Fibroblast of lung (primary cell): ENCODE measurements around the gene EDNRA. TPM values are rescaled to one million over a fixed set of nuclear protein-coding genes. Genes with fewer than 3 reads are reported as not detected.

Experiments used
- DNase-seq, 2 donors: peaks; one replicate each; pipeline versions ENCODE4 v3.0.0 to v3.0.0-alpha.2; 2010; ENCODE audit warnings: low read depth in 2 of 2
- H2AFZ ChIP-seq: 2 replicates; pipeline ENCODE4 v1.5.1; 2012; ENCODE audit warnings: low read length, control low read depth, inconsistent platforms
- H3K27ac ChIP-seq: 2 replicates; pipeline ENCODE4 v1.5.1; 2011; ENCODE audit warnings: low read length, control low read depth; ENCODE audit not compliant: insufficient read depth
- H3K27me3 ChIP-seq: 2 replicates; pipeline ENCODE4 v1.5.1; 2011; ENCODE audit warnings: mild to moderate bottlenecking, low read length; ENCODE audit not compliant: control insufficient read depth, insufficient read depth
- H3K36me3 ChIP-seq: 2 replicates; pipeline ENCODE4 v1.5.1; 2011; ENCODE audit warnings: low read length; ENCODE audit not compliant: control insufficient read depth, insufficient read depth
- H3K4me1 ChIP-seq: 2 replicates; pipeline ENCODE4 v1.5.1; 2011; ENCODE audit warnings: low read length; ENCODE audit not compliant: control insufficient read depth, insufficient read depth; ENCODE audit errors: extremely low read depth
- H3K4me2 ChIP-seq: 2 replicates; pipeline ENCODE4 v1.5.1; 2011; ENCODE audit warnings: low read length, control low read depth; ENCODE audit not compliant: insufficient read depth; ENCODE audit errors: extremely low read depth
- H3K4me3 ChIP-seq, 4 experiments: fragments of 200-600 bp in 1 of 4; sonication (generic) in 1 of 4; replicated peaks in 1 of 4; 2 replicates each; pipeline ENCODE4 v1.5.1; 2011 to 2016; ENCODE audit warnings: low read length in 4 of 4, low read depth in 3 of 4, mild to moderate bottlenecking in 3 of 4, control low read depth in 2 of 4, inconsistent platforms in 1 of 4, mixed read lengths in 1 of 4; ENCODE audit not compliant: insufficient read depth in 1 of 4; ENCODE audit errors: control extremely low read depth in 1 of 4
- H3K79me2 ChIP-seq: 2 replicates; pipeline ENCODE4 v1.5.1; 2012; ENCODE audit warnings: mild to moderate bottlenecking, low read length, inconsistent platforms; ENCODE audit not compliant: control insufficient read depth, insufficient read depth
- H3K9ac ChIP-seq: 2 replicates; pipeline ENCODE4 v1.5.1; 2011; ENCODE audit warnings: mild to moderate bottlenecking, low read length, control low read depth; ENCODE audit not compliant: insufficient read depth
- H3K9me3 ChIP-seq: 2 replicates; pipeline ENCODE4 v1.5.1; 2012; ENCODE audit warnings: low read depth, low read length; ENCODE audit not compliant: control insufficient read depth, insufficient read depth
- H4K20me1 ChIP-seq: 2 replicates; pipeline ENCODE4 v1.5.1; 2011; ENCODE audit warnings: low read length; ENCODE audit not compliant: control insufficient read depth, insufficient read depth; ENCODE audit errors: extremely low read depth
- CTCF ChIP-seq, 2 donors: IDR thresholded peaks in 1 of 2; conservative IDR thresholded peaks in 1 of 2; 1 replicate in 1 of 2; 2 replicates in 1 of 2; pipeline ENCODE4 v1.5.1; 2011 to 2012; ENCODE audit warnings: low read length in 2 of 2, control low read depth in 1 of 2, inconsistent platforms in 1 of 2, low read depth in 1 of 2, mild to moderate bottlenecking in 1 of 2
- EZH2 ChIP-seq: IDR thresholded peaks from 2 replicates; pipeline ENCODE4 v1.5.1; 2012; ENCODE audit warnings: low read length, control low read depth, mild to moderate bottlenecking; ENCODE audit errors: missing control alignments
- polyA plus RNA-seq, 2 donors: library from polyadenylated mRNA; depleted of rRNA in 1 of 2; stranded (reverse) in 1 of 2; unstranded in 1 of 2; fragments of >200 nt; gene quantifications; 2 replicates each; pipeline ENCODE4 v1.2.1, GENCODE V29; 2011 to 2012; ENCODE audit warnings: missing spikeins in 1 of 2
- total RNA-seq: library from RNA; depleted of rRNA; stranded (reverse); fragments of >200 nt; gene quantifications from 2 replicates; pipeline ENCODE4 v1.2.1, GENCODE V29; 2014

EDNRA gene
- total and polyA plus RNA-seq, 2 donors (not counting 1 experiment from before 2014, with no cell fraction given): 2.0 to 9.5 TPM

- Histone ChIP-seq H2AFZ (no peak overlapping the region), H3K27ac (no peak overlapping the region), H3K27me3 (no peaks in the 10 kb centered on the region), H3K9ac (no peak overlapping the region), H3K9me3 (no peaks in the 10 kb centered on the region), H3K36me3 (no peaks in the 10 kb centered on the region), H3K4me2 (no peak overlapping the region), H3K4me3 (no peak overlapping the region), H4K20me1 (no peaks in the 10 kb centered on the region), H3K4me1 (peaks cover 8% of the 10 kb centered on the region), H3K79me2 (no peaks in the 10 kb centered on the region)
- DNase-seq: no peak
- peak in 1 of 2 donors; percentile 22 for TF ChIP-seq CTCF (conservative IDR thresholded peaks at IDR 0.05 in 1 of 2, IDR thresholded peaks at IDR 0.05 in 1 of 2; ENCODE audit: low read depth in 1 of 2, low read length in 2 of 2)
- TF ChIP-seq EZH2: no peak
Measured at GRCh38 chr4:147594107-147594506, 113.2 kb downstream of the EDNRA start.

Other genes starting within 250 kb of the EDNRA start
- 32.6 and 34.3 TPM in 2 replicates for gene TMEM184C, start 136.3 kb downstream of the EDNRA start, total RNA-seq
- gene TMEM184C, start 136.3 kb downstream of the EDNRA start, polyA plus RNA-seq: 23.7 and 30.6 TPM in 2 replicates
- 10.3 and 14.4 TPM in 2 replicates for gene PRMT9, start 203.1 kb downstream of the EDNRA start, total RNA-seq
- 6.2 and 8.8 TPM in 2 replicates for gene PRMT9, start 203.1 kb downstream of the EDNRA start, polyA plus RNA-seq